ENCODE data around the gene MFNG. TPM values are rescaled to one million over a fixed set of nuclear protein-coding genes. Genes with fewer than 3 reads are reported as not detected.

The MFNG gene
- total RNA-seq, 1 donor from 2014 or later, result 0.83 TPM

GRCh38 chr22:37476389-37477329 is 9.5 kb downstream of the MFNG start:
- Mint-ChIP-seq H3K36me3 (no peaks in the 10 kb centered on the region), H3K4me3 (no peak overlapping the region), H3K27me3 (ENCODE audit: low read depth) (peaks cover 29% of the 10 kb centered on the region), H3K27ac (no peak overlapping the region), H3K9me3 (no peaks in the 10 kb centered on the region), H3K4me1 (no peaks in the 10 kb centered on the region)
- no peak for DNase-seq (ENCODE audit: low spot score in 2 of 2, unreplicated experiment in 2 of 2)
- no peak for TF ChIP-seq CTCF (IDR thresholded peaks at IDR 0.05; ENCODE audit: unreplicated experiment)

- no peak for TF ChIP-seq CTCF (IDR thresholded peaks at IDR 0.05; ENCODE audit: unreplicated experiment)
- no peaks in the 10 kb centered on the region for H3K4me1 Mint-ChIP-seq
- H3K9me3 Mint-ChIP-seq, result no peaks in the 10 kb centered on the region
- H3K27ac Mint-ChIP-seq, result no peak overlapping the region
- H3K36me3 Mint-ChIP-seq, result no peaks in the 10 kb centered on the region
- no peak for DNase-seq (ENCODE audit: low spot score in 2 of 2, unreplicated experiment in 2 of 2)
- H3K27me3 Mint-ChIP-seq (ENCODE audit: low read depth), result peaks cover 38% of the 10 kb centered on the region
- H3K4me3 Mint-ChIP-seq, result no peak overlapping the region
Measured at GRCh38 chr22:37474447-37475090, 11.6 kb downstream of the MFNG start.

GRCh38 chr22:37473437-37473946 is 12.7 kb downstream of the MFNG start:
- DNase-seq (ENCODE audit: low spot score in 2 of 2, unreplicated experiment in 2 of 2), result no peak
- no peak overlapping the region for H3K4me3 Mint-ChIP-seq
- no peaks in the 10 kb centered on the region for H3K36me3 Mint-ChIP-seq
- H3K27me3 Mint-ChIP-seq (ENCODE audit: low read depth), result peaks cover 44% of the 10 kb centered on the region
- no peaks in the 10 kb centered on the region for H3K9me3 Mint-ChIP-seq
- no peak overlapping the region for H3K27ac Mint-ChIP-seq
- no peaks in the 10 kb centered on the region for H3K4me1 Mint-ChIP-seq
- TF ChIP-seq CTCF (IDR thresholded peaks at IDR 0.05; ENCODE audit: unreplicated experiment), result no peak

- Mint-ChIP-seq H3K4me3 (no peak overlapping the region), H3K27me3 (ENCODE audit: low read depth) (peaks cover 48% of the 10 kb centered on the region), H3K36me3 (no peaks in the 10 kb centered on the region), H3K27ac (no peak overlapping the region), H3K9me3 (no peaks in the 10 kb centered on the region), H3K4me1 (no peaks in the 10 kb centered on the region)
- peak; percentile 37 for TF ChIP-seq CTCF (IDR thresholded peaks at IDR 0.05; ENCODE audit: unreplicated experiment)
- DNase-seq (ENCODE audit: low spot score in 2 of 2, unreplicated experiment in 2 of 2), result no peak
Measured at GRCh38 chr22:37472418-37473006, 13.7 kb downstream of the MFNG start.

GRCh38 chr22:37471727-37472417 is 14.3 kb downstream of the MFNG start:
- H3K4me1 Mint-ChIP-seq, result no peaks in the 10 kb centered on the region
- H3K27ac Mint-ChIP-seq, result no peak overlapping the region
- no peak for TF ChIP-seq CTCF (IDR thresholded peaks at IDR 0.05; ENCODE audit: unreplicated experiment)
- DNase-seq (ENCODE audit: low spot score in 2 of 2, unreplicated experiment in 2 of 2), result no peak
- no peaks in the 10 kb centered on the region for H3K9me3 Mint-ChIP-seq
- no peaks in the 10 kb centered on the region for H3K36me3 Mint-ChIP-seq
- no peak overlapping the region for H3K4me3 Mint-ChIP-seq
- H3K27me3 Mint-ChIP-seq (ENCODE audit: low read depth), result peaks cover 51% of the 10 kb centered on the region

Measured in mesothelial cell of epicardium (in vitro differentiated cells).